Esophagus (tissue), 2 donors: ENCODE data around the gene OR51I1. TPM values are rescaled to one million over a fixed set of nuclear protein-coding genes. Genes with fewer than 3 reads are reported as not detected.

Experiments used
- H3K27ac ChIP-seq, 2 donors: one replicate each; pipeline ENCODE4 v1.5.1; 2013; ENCODE audit warnings: low read depth in 2 of 2, mild to moderate bottlenecking in 2 of 2, inconsistent platforms in 1 of 2, low read length in 1 of 2, moderate library complexity in 1 of 2
- H3K27me3 ChIP-seq, 2 donors: one replicate each; pipeline ENCODE4 v1.6.1; 2013; ENCODE audit warnings: low read length in 2 of 2, control low read depth in 1 of 2, mild to moderate bottlenecking in 1 of 2; ENCODE audit not compliant: insufficient read depth in 2 of 2, control insufficient read depth in 1 of 2
- H3K36me3 ChIP-seq, 2 donors: one replicate each; pipeline ENCODE4 v1.6.1; 2013; ENCODE audit warnings: low read length in 1 of 2; ENCODE audit not compliant: control insufficient read depth in 2 of 2, insufficient read depth in 2 of 2
- H3K4me1 ChIP-seq, 2 donors: one replicate each; pipeline ENCODE4 v1.6.1; 2013; ENCODE audit warnings: low read length in 1 of 2; ENCODE audit not compliant: control insufficient read depth in 2 of 2, insufficient read depth in 2 of 2
- H3K4me3 ChIP-seq, 2 donors: one replicate each; pipeline ENCODE4 v1.5.1; 2013; ENCODE audit warnings: low read length in 2 of 2, mild to moderate bottlenecking in 2 of 2, low read depth in 1 of 2, moderate library complexity in 1 of 2
- H3K9me3 ChIP-seq, 2 donors: one replicate each; pipeline ENCODE4 v1.6.1; 2013; ENCODE audit warnings: mild to moderate bottlenecking in 2 of 2, low read depth in 1 of 2, low read length in 1 of 2, moderate library complexity in 1 of 2; ENCODE audit not compliant: control insufficient read depth in 2 of 2, insufficient read depth in 1 of 2
- WGBS, 2 donors: extraction: QIAGEN DNeasy Blood & Tissue Kit; methylation state at CpG; one replicate each; pipeline ENCODE4 v1.1.7; 2013; 5-methylcytosine and 5-hydroxymethylcytosine counted together
- polyA plus RNA-seq, 2 donors: library from polyadenylated mRNA; stranded (reverse); fragments of 200-250 nt; gene quantifications; one replicate each; pipeline ENCODE4 v1.2.3, GENCODE V29; 2013
- donor health status: healthy with polysubstance abuse.
- donor health status: Bipolar disorder and iron deficiency.

Gene OR51I1
- polyA plus RNA-seq, 2 donors: not detected

DNA sequence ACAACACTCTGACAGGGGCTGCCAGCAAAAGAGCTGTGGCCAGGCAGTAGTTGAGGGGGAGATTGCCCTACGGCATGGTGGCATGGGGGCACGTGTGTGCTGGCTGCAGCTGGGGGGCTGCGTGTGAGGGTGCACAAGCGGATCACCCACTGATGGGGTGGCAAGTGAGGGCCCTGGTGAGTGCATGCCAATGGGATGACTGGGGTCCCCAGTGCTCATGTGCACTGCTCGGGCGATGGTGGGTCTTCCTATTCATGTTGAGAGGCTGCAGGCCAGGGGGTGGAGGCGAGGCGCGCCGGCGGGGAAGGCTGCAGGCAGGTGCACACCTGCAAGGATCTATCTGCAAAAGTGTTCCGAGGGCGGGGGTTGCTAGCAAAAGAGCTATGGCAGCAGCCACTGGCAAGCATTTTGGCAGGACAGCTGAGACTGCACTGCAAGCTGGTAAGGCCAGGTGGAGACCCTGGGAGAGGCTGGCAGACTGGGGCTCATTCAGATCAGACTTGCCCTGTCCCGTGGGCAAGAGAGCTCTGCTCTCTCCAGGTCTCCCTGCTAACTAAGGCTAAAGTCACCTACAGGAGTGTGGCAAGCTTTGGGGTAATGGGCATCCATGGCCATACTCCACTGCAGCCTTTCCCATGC lies 19.8 kb upstream of the OR51I1 start:
- Histone ChIP-seq H3K36me3 (no peaks in the 10 kb centered on the region), H3K9me3 (peaks cover 0 to 4% of the 10 kb centered on the region in 2 donors)
- 88 to 93% methylated on average over 14 of the region's 14 CpGs for WGBS, 2 donors

DNA sequence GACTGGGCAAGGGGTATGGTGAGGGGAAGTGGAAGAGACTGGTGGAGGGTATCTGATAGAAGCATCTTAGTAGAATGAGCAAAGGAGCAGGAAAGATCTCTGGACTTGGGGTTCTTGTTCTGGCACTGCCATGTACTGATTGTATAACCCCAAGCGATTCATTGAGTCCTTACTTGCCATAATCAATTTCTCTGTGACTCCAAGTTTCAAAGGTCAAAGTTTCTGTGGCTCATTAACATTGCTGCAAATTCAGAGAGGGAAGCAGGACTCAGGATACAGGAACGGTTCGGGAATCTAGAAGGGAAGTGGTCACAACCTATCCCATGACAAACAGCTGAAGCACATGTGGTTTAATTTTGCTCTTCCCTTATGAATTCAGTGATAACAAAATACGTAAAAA lies 8.1 kb upstream of the OR51I1 start:
- 58 to 83% methylated on average over 4 of the region's 4 CpGs for WGBS, 2 donors
- H3K36me3 ChIP-seq: no peaks in the 10 kb centered on the region
- no peaks in the 10 kb centered on the region for H3K9me3 ChIP-seq
- H3K4me1 ChIP-seq: no peaks in the 10 kb centered on the region
- H3K27me3 ChIP-seq: no peaks in the 10 kb centered on the region
- H3K4me3 ChIP-seq: no peak overlapping the region
- no peak overlapping the region for H3K27ac ChIP-seq

More for the DNA sequence above, 19.8 kb upstream of the OR51I1 start:
- Histone ChIP-seq H3K27ac (no peak overlapping the region), H3K4me3 (no peak overlapping the region), H3K4me1 (no peaks in the 10 kb centered on the region), H3K27me3 (no peaks in the 10 kb centered on the region)

GRCh38 chr11:5449023-5449422 lies 7.7 kb upstream of the OR51I1 start, which contains the start of gene OR51I2:
TSS of gene OR51I2 (plus strand) at chr11:5449323. CDS start at chr11:5453489, 4,166 bp downstream.
- no peaks in the 10 kb centered on the region for H3K36me3 ChIP-seq
- H3K4me3 ChIP-seq: no peak within 1 kb of the TSS
- no peaks in the 10 kb centered on the region for H3K27me3 ChIP-seq
- no peaks in the 10 kb centered on the region for H3K4me1 ChIP-seq
- WGBS, 2 donors: 90 to 93% methylated on average over 2 of the region's 2 CpGs
- no peak within 1 kb of the TSS for H3K27ac ChIP-seq
- H3K9me3 ChIP-seq: no peaks in the 10 kb centered on the region

GRCh38 chr11:5443835-5444393 lies 2.6 kb upstream of the OR51I1 start:
- Histone ChIP-seq H3K9me3 (no peaks in the 10 kb centered on the region), H3K4me1 (no peaks in the 10 kb centered on the region), H3K27ac (no peak overlapping the region), H3K36me3 (no peaks in the 10 kb centered on the region), H3K4me3 (no peak overlapping the region), H3K27me3 (no peaks in the 10 kb centered on the region)
- WGBS, 2 donors: 36 to 39% methylated on average over 2 of the region's 2 CpGs

- Histone ChIP-seq H3K4me1 (no peaks in the 10 kb centered on the region), H3K27ac (no peak overlapping the region), H3K27me3 (no peaks in the 10 kb centered on the region), H3K9me3 (peaks cover 0 to 5% of the 10 kb centered on the region in 2 donors), H3K4me3 (no peak overlapping the region), H3K36me3 (peaks cover 0 to 2% of the 10 kb centered on the region in 2 donors)
- 33 to 42% methylated on average over 3 of the region's 3 CpGs for WGBS, 2 donors
These were observed 18.2 kb downstream of the OR51I1 start for GRCh38 chr11:5423131-5423530.

- Histone ChIP-seq H3K27ac (no peak within 1 kb of the TSS), H3K4me3 (no peak within 1 kb of the TSS), H3K36me3 (peaks cover 0 to 2% of the 10 kb centered on the region in 2 donors), H3K9me3 (peaks cover 0 to 5% of the 10 kb centered on the region in 2 donors), H3K27me3 (no peaks in the 10 kb centered on the region), H3K4me1 (no peaks in the 10 kb centered on the region)
- 88 to 93% methylated on average over 1 of the region's 1 CpG for WGBS, 2 donors
These were observed 19.5 kb downstream of the OR51I1 start, which contains the start of gene OR51Q1 for GRCh38 chr11:5421811-5422210. TSS of gene OR51Q1 (plus strand) at chr11:5422111. CDS start at chr11:5422201, 90 bp downstream.

GRCh38 chr11:5420993-5421392 lies 20.3 kb downstream of the OR51I1 start:
- Histone ChIP-seq H3K4me1 (no peaks in the 10 kb centered on the region), H3K36me3 (peaks cover 0 to 2% of the 10 kb centered on the region in 2 donors), H3K27ac (no peak overlapping the region), H3K4me3 (no peak overlapping the region), H3K27me3 (no peaks in the 10 kb centered on the region), H3K9me3 (peaks cover 0 to 5% of the 10 kb centered on the region in 2 donors)
- whole genome bisulfite sequencing, 2 donors: 59 to 62% methylated on average over 5 of the region's 5 CpGs

GRCh38 chr11:5405173-5405572 lies 36.1 kb downstream of the OR51I1 start:
- Histone ChIP-seq H3K27me3 (no peaks in the 10 kb centered on the region), H3K4me3 (no peak overlapping the region), H3K27ac (no peak overlapping the region), H3K4me1 (no peaks in the 10 kb centered on the region), H3K9me3 (peaks cover 0 to 3% of the 10 kb centered on the region in 2 donors), H3K36me3 (no peaks in the 10 kb centered on the region)

DNA sequence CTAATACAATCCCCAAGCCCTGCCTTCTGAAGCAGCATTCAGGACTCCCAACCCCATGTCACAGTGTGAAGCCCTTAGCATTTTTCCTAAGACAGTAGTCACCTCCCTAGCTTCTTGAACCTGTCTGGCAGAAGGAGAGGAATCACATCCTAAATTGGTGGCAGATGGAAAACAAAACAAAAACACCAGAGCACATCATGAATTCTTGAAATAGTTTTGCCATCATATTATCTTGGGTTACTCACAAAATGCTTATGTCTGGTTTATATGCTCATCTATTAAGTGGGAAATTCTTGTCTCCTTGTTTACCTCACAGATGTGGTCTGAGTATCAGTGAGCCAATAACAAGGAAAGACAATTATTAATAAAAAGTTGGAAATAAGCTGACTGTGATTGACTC lies 42.4 kb downstream of the OR51I1 start:
- Histone ChIP-seq H3K27me3 (no peaks in the 10 kb centered on the region), H3K4me3 (no peak overlapping the region), H3K9me3 (peaks cover 0 to 3% of the 10 kb centered on the region in 2 donors), H3K4me1 (no peaks in the 10 kb centered on the region), H3K27ac (no peak overlapping the region), H3K36me3 (no peaks in the 10 kb centered on the region)

DNA sequence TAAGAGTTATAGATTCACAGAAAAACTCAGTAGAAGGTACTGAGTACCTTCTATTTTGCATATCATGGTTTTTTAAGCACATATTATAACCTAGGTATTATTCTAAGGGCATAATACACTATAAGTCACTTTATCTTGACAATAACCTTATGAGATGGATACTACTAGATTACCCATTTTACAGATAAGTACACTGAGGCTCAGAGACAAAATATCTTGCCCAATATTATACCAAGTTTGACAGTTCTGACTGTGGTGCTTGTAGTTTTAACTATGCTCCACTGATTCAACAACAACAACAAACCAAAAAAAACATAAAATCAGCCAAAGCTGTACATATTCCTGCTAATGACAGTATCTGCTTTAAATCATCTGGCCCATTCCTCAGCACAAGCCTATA lies 47.2 kb downstream of the OR51I1 start:
- no peaks in the 10 kb centered on the region for H3K36me3 ChIP-seq
- no peak overlapping the region for H3K27ac ChIP-seq
- no peaks in the 10 kb centered on the region for H3K27me3 ChIP-seq
- peaks cover 0 to 6% of the 10 kb centered on the region in 2 donors for H3K9me3 ChIP-seq
- no peaks in the 10 kb centered on the region for H3K4me1 ChIP-seq
- H3K4me3 ChIP-seq: no peak overlapping the region
